Muscle layer of duodenum (tissue), 2 donors: ENCODE results near the gene RNF4.
"Not testable (repeated sequence)": the region's sequence is repeated elsewhere in the genome, so short reads cannot be mapped to it uniquely, and the experiment has no call there.

Experiments used
- H3K27ac ChIP-seq: one replicate; pipeline ENCODE4 v1.7.0; 2013; ENCODE audit warnings: mild to moderate bottlenecking, low read length
- H3K27me3 ChIP-seq: one replicate; pipeline ENCODE4 v1.7.0; 2013; ENCODE audit warnings: low read depth, mild to moderate bottlenecking, control low read depth, low read length
- H3K36me3 ChIP-seq, 2 donors: one replicate each; pipeline ENCODE4 v1.7.0; 2013; ENCODE audit warnings: low read length in 2 of 2, control low read depth in 1 of 2, mild to moderate bottlenecking in 1 of 2; ENCODE audit not compliant: insufficient read depth in 2 of 2, control insufficient read depth in 1 of 2
- H3K4me1 ChIP-seq, 2 donors: one replicate each; pipeline ENCODE4 v1.7.0; 2013; ENCODE audit warnings: low read length in 2 of 2, mild to moderate bottlenecking in 2 of 2, control low read depth in 1 of 2, moderate library complexity in 1 of 2; ENCODE audit not compliant: insufficient read depth in 2 of 2, control insufficient read depth in 1 of 2
- H3K4me3 ChIP-seq, 2 donors: one replicate each; pipeline ENCODE4 v1.7.0; 2013; ENCODE audit warnings: low read length in 2 of 2, low read depth in 1 of 2, mild to moderate bottlenecking in 1 of 2
- H3K9me3 ChIP-seq, 2 donors: one replicate each; pipeline ENCODE4 v1.7.0; 2013; ENCODE audit warnings: low read length in 2 of 2, control low read depth in 1 of 2, mild to moderate bottlenecking in 1 of 2; ENCODE audit not compliant: control insufficient read depth in 1 of 2
- donor health status: healthy.

RNF4 gene

GRCh38 chr4:2546286-2546823 lies 77.4 kb downstream of the RNF4 start:
- H3K9me3 ChIP-seq: no peaks in the 10 kb centered on the region
- no peaks in the 10 kb centered on the region for H3K27me3 ChIP-seq
- no peak overlapping the region for H3K27ac ChIP-seq

DNA sequence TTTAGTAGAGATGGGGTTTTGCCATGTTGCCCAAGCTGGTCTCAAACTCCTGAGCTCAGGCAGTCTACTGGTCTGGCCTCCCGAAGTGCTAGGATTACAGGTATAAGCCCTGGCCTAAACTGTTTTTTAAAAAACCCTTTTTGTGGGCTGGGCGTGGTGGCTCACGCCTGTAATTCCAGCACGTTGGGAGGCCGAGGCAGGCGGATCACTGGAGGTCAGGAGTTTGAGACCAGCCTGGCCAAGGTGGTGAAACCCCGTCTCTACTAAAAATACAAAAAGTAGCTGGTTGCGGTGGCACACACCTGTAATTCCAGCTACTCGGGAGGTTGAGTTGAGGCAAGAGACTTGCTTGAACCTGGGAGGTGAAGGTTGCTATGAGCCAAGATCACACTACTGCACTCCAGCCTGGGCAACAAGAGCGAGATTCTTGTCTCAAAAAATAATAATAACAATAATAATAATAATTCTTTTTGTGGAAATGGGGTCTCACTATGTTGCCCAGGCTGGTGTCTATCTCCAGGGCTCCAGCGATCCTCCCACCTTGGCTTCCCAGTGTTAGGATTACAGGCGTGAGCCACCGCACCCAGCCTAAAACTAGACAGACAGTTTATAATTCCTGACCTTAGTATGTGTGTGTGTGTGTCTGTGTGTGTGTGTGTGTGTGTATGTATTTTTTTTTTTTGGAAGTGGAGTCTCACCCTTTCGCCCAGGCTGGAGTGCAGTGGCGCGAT lies 78.2 kb downstream of the RNF4 start:
- not testable (repeated sequence) for H3K36me3 ChIP-seq, H3K4me1 ChIP-seq, H3K9me3 ChIP-seq, H3K27ac ChIP-seq, H3K27me3 ChIP-seq, H3K4me3 ChIP-seq

More at GRCh38 chr4:2546286-2546823, 77.4 kb downstream of the RNF4 start:
- Histone ChIP-seq H3K4me1 (peaks cover 0 to 5% of the 10 kb centered on the region in 2 donors), H3K4me3 (no peak overlapping the region), H3K36me3 (peaks cover 0 to 5% of the 10 kb centered on the region in 2 donors)

- no peaks in the 10 kb centered on the region for H3K9me3 ChIP-seq
- no peaks in the 10 kb centered on the region for H3K36me3 ChIP-seq
- no peaks in the 10 kb centered on the region for H3K4me1 ChIP-seq
- no peaks in the 10 kb centered on the region for H3K27me3 ChIP-seq
- H3K27ac ChIP-seq: no peak overlapping the region
- no peak overlapping the region for H3K4me3 ChIP-seq
These were observed 82.2 kb downstream of the RNF4 start for GRCh38 chr4:2551118-2551517.

DNA sequence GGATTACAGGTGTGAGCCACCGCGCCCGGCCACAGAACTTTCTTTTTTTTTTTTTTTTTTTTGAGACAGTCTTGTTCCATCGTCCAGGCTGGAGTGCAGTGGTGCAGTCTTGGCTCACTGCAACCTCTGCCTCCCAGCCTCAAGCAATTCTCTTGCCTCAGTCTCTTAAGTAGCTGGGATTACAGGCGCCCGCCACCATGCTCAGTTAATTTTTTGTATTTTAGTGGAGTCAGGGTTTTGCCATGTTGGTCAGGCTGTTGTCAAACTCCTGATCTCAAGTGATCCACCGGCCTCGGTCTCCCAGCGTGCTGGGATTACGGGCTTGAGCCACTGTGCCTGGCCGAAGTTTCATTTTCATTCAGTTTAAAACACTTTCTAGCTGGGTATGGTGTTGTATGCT lies 83.9 kb downstream of the RNF4 start:
- Histone ChIP-seq H3K4me1 (no peaks in the 10 kb centered on the region), H3K27ac (no peak overlapping the region), H3K36me3 (no peaks in the 10 kb centered on the region), H3K27me3 (no peaks in the 10 kb centered on the region), H3K4me3 (no peak overlapping the region), H3K9me3 (no peaks in the 10 kb centered on the region)

GRCh38 chr4:2558301-2558700 lies 89.4 kb downstream of the RNF4 start:
- H3K27ac ChIP-seq: no peak overlapping the region
- no peak overlapping the region for H3K4me3 ChIP-seq
- H3K27me3 ChIP-seq: no peaks in the 10 kb centered on the region
- no peaks in the 10 kb centered on the region for H3K9me3 ChIP-seq
- H3K36me3 ChIP-seq: no peaks in the 10 kb centered on the region
- H3K4me1 ChIP-seq: peaks cover 0 to 9% of the 10 kb centered on the region in 2 donors

DNA sequence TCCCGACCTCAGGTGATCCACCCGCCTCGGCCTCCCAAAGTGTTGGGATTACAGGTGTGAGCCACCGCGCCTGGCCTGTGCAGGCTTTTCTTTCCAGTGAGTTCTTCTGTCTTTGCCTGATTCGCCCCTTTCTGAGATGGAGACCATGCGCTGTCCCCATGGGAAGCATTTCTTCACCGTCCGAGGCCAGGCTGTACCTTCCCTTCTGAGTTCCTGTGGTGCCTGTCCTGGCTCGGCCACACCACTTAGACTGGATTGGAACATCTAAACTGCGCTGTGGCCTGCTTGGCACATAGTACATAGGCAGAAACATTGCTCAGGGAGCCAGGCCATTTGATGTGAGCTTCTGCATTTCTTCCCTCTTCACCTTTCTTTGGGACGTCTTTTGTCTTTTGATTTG lies 91.3 kb downstream of the RNF4 start:
- peaks cover 0 to 9% of the 10 kb centered on the region in 2 donors for H3K4me1 ChIP-seq
- H3K27me3 ChIP-seq: no peaks in the 10 kb centered on the region
- no peaks in the 10 kb centered on the region for H3K36me3 ChIP-seq
- H3K4me3 ChIP-seq: no peak overlapping the region
- no peaks in the 10 kb centered on the region for H3K9me3 ChIP-seq
- H3K27ac ChIP-seq: no peak overlapping the region
